Smooth muscle cell (in vitro differentiated cells): ENCODE results near the gene SCT. TPM values are rescaled to one million over a fixed set of nuclear protein-coding genes. Genes with fewer than 3 reads are reported as not detected.

ENCODE experiments used
- DNase-seq: peaks from one replicate; lab custom pipeline; 2025; ENCODE audit not compliant: unreplicated experiment; lab: John Stamatoyannopoulos, UW
- H2AFZ ChIP-seq: fragments of 200-600 bp; sonication (generic); 2 replicates; pipeline ENCODE4 v1.6.0; 2016; ENCODE audit warnings: antibody characterized with exemption, low read depth, mild to moderate bottlenecking
- H3F3A ChIP-seq: fragments of 200-600 bp; sonication (generic); 2 replicates; pipeline ENCODE4 v1.6.0; 2017; ENCODE audit warnings: antibody characterized with exemption, low read depth
- H3K27ac ChIP-seq: fragments of 200-600 bp; sonication (generic); 2 replicates; pipeline ENCODE4 v1.5.1; 2016; ENCODE audit warnings: low read depth, mild to moderate bottlenecking
- H3K27me3 ChIP-seq: fragments of 200-600 bp; sonication (generic); 2 replicates; pipeline ENCODE4 v1.6.1; 2016; ENCODE audit warnings: low read depth, mild to moderate bottlenecking
- H3K36me3 ChIP-seq: fragments of 200-600 bp; sonication (generic); 2 replicates; pipeline ENCODE4 v1.5.1; 2016; ENCODE audit warnings: low read depth
- H3K4me1 ChIP-seq: fragments of 200-600 bp; sonication (generic); 2 replicates; pipeline ENCODE4 v1.5.1; 2016; ENCODE audit warnings: low read depth
- H3K4me2 ChIP-seq: fragments of 200-600 bp; sonication (generic); 2 replicates; pipeline ENCODE4 v1.6.0; 2016; ENCODE audit warnings: mild to moderate bottlenecking
- H3K4me3 ChIP-seq: fragments of 200-600 bp; sonication (generic); 2 replicates; pipeline ENCODE4 v1.5.1; 2016; ENCODE audit warnings: mild to moderate bottlenecking
- H3K79me2 ChIP-seq: fragments of 200-600 bp; sonication (generic); 2 replicates; pipeline ENCODE4 v1.6.0; 2016; ENCODE audit warnings: low read depth, mild to moderate bottlenecking
- H3K9ac ChIP-seq: fragments of 200-600 bp; sonication (generic); 2 replicates; pipeline ENCODE4 v1.6.0; 2016; ENCODE audit warnings: low read depth
- H3K9me3 ChIP-seq: fragments of 200-600 bp; sonication (generic); replicated peaks from 2 replicates; pipeline ENCODE4 v1.5.1; 2016; ENCODE audit warnings: low read depth
- H4K20me1 ChIP-seq: fragments of 200-600 bp; sonication (generic); 2 replicates; pipeline ENCODE4 v1.6.0; 2016; ENCODE audit warnings: low read depth
- WGBS: methylation state at CpG from one replicate; pipeline ENCODE4 v1.1.7; 2016; ENCODE audit warnings: low lambda C conversion rate; 5-methylcytosine and 5-hydroxymethylcytosine counted together
- polyA plus RNA-seq: library from polyadenylated mRNA; unstranded; fragments of >200 nt; fragmentation: Nextera tagmentation; extraction: Ambion mirVana; gene quantifications from 2 replicates; pipeline ENCODE4 v1.2.1, GENCODE V29; 2016
- total RNA-seq: library from RNA; depleted of rRNA; stranded (reverse); fragments of >200 nt; gene quantifications from 2 replicates; pipeline ENCODE4 v1.2.3, GENCODE V29; 2014
- TF ChIP-seq, protein P1 (sequence below): fragments of 200-600 bp; sonication (generic); IDR thresholded peaks from 2 replicates; pipeline ENCODE4 v1.5.1; 2017; ENCODE audit warnings: borderline replicate concordance, mild to moderate bottlenecking, antibody characterized with exemption; ENCODE audit not compliant: insufficient read depth, poor library complexity, severe bottlenecking

Gene SCT
- total and polyA plus RNA-seq, 2 experiments from 2014 or later = 1.4 TPM; not detected in 1

GRCh38 chr11:665704-666281, 38.8 kb upstream of the SCT start:
- peak overlapping the region; percentile 18 for H3K4me2 ChIP-seq

DNA sequence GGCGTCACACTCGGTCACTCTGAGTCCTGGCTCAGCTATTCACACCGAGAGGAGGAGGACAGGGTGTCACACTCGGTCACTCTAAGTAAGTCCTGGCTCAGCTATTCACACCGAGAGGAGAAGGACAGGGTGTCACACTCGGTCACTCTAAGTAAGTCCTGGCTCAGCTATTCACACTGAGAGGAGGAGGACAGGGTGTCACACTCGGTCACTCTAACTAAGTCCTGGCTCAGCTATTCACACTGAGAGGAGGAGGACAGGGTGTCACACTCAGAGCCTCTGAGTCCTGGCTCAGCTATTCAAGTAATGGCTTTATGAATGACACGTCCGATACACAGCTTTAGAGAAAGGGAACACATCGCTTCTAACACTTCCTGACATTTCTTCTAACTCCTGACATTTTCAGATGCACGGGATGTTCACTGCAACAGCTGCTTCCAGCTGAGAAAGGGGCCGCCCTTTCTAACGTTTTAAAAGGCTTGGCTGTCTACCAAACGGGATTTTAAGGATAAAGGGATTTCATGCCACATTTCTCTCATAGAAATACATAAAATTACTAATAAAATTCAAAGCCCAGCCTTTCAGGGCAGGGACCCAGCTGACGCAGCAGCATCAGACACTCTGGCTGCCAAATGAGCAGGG, 38.2 kb upstream of the SCT start:
- Histone ChIP-seq H2AFZ (no peak overlapping the region), H3K9me3 (no peaks in the 10 kb centered on the region), H3K9ac (no peak overlapping the region), H3F3A (no peaks in the 10 kb centered on the region), H3K79me2 (no peaks in the 10 kb centered on the region), H3K4me1 (no peaks in the 10 kb centered on the region), H4K20me1 (peaks cover 50% of the 10 kb centered on the region), H3K27ac (no peak overlapping the region), H3K4me2 (peak overlapping the region; percentile 18), H3K27me3 (no peaks in the 10 kb centered on the region), H3K4me3 (no peak overlapping the region), H3K36me3 (no peaks in the 10 kb centered on the region)
- 75% methylated on average over 14 of the region's 15 CpGs for WGBS
- no peak for DNase-seq
- TF ChIP-seq, protein P1, sequence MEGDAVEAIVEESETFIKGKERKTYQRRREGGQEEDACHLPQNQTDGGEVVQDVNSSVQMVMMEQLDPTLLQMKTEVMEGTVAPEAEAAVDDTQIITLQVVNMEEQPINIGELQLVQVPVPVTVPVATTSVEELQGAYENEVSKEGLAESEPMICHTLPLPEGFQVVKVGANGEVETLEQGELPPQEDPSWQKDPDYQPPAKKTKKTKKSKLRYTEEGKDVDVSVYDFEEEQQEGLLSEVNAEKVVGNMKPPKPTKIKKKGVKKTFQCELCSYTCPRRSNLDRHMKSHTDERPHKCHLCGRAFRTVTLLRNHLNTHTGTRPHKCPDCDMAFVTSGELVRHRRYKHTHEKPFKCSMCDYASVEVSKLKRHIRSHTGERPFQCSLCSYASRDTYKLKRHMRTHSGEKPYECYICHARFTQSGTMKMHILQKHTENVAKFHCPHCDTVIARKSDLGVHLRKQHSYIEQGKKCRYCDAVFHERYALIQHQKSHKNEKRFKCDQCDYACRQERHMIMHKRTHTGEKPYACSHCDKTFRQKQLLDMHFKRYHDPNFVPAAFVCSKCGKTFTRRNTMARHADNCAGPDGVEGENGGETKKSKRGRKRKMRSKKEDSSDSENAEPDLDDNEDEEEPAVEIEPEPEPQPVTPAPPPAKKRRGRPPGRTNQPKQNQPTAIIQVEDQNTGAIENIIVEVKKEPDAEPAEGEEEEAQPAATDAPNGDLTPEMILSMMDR = no peak

More at GRCh38 chr11:665704-666281, 38.8 kb upstream of the SCT start:
- no peak overlapping the region for H3K27ac ChIP-seq
- H3K36me3 ChIP-seq = no peaks in the 10 kb centered on the region
- 65% methylated on average over 11 of the region's 11 CpGs for WGBS
- H4K20me1 ChIP-seq = peaks cover 47% of the 10 kb centered on the region
- H3K27me3 ChIP-seq = no peaks in the 10 kb centered on the region
- no peak for DNase-seq
- H3K9me3 ChIP-seq = no peaks in the 10 kb centered on the region
- no peaks in the 10 kb centered on the region for H3K79me2 ChIP-seq
- H2AFZ ChIP-seq = no peak overlapping the region
- no peak overlapping the region for H3K9ac ChIP-seq
- TF ChIP-seq, protein P1 = no peak
- no peaks in the 10 kb centered on the region for H3F3A ChIP-seq
- H3K4me3 ChIP-seq = no peak overlapping the region
- H3K4me1 ChIP-seq = no peaks in the 10 kb centered on the region

DNA sequence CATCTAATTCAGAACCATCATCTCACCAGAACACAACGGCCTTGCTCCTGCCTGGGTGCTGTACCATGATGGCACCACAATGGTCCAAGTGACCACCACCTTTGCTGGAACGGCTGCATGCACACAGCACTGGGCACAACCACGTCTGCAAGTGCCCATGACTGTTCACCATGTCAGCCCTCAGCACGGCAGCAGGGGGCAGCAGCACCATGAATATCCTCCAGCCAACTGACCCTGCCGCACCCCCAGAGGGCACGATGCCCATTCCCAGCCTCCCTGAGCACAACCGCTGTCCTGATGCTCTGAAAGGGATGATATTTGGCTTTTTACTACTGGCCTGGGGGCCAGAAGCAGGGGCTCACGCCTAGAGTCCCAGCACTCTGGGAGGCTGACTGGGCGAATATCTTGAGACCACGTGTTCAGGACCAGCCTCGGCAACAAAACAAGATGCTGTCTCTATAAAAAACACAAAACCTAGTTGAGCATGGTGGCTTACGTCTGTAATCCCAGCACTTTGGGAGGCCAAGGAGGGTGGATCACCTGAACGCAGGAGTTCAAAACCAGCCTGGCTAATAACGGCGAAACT, 35.8 kb upstream of the SCT start:
- Histone ChIP-seq H3K27ac (no peak overlapping the region), H3K9me3 (no peaks in the 10 kb centered on the region), H3K27me3 (no peaks in the 10 kb centered on the region), H4K20me1 (peaks cover 57% of the 10 kb centered on the region), H3K4me1 (no peaks in the 10 kb centered on the region), H2AFZ (no peak overlapping the region), H3K4me3 (no peak overlapping the region), H3F3A (no peaks in the 10 kb centered on the region), H3K79me2 (no peaks in the 10 kb centered on the region), H3K9ac (no peak overlapping the region), H3K4me2 (no peak overlapping the region), H3K36me3 (no peaks in the 10 kb centered on the region)
- DNase-seq = no peak
- WGBS = 81% methylated on average over 15 of the region's 15 CpGs
- TF ChIP-seq, protein P1 = peak; percentile 58
